ENCODE measurements around the gene RETREG3.

DNA sequence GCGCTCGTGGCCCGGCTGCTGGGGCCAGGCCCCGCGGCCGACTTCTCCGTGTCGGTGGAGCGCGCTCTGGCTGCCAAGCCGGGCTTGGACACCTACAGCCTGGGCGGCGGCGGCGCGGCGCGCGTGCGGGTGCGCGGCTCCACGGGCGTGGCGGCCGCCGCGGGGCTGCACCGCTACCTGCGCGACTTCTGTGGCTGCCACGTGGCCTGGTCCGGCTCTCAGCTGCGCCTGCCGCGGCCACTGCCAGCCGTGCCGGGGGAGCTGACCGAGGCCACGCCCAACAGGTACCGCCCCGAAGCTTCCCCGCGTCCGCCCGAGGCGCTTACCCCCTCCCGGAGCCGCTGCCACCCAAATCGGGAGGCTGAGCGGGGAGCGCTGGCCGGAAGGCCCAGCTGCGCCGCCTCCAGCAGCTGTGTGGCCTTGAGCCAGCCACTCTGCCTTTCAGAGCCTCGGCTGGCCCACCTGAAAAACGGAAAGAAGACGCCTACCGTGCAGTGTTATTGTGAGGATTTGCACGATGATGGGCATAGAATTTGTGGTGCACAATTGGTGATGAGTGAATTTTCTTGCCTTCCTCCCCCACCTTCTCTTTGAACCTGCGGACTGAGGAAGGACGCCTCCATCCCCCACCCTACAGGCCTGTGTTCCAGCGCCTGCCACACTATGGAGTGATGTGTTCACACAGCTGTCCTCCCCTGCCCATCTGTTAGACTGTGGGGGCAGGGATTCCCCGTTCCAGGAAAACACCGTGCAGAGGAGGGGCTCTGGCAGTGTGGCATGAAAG, 72.6 kb downstream of the RETREG3 start:
- TF ChIP-seq, protein P1, sequence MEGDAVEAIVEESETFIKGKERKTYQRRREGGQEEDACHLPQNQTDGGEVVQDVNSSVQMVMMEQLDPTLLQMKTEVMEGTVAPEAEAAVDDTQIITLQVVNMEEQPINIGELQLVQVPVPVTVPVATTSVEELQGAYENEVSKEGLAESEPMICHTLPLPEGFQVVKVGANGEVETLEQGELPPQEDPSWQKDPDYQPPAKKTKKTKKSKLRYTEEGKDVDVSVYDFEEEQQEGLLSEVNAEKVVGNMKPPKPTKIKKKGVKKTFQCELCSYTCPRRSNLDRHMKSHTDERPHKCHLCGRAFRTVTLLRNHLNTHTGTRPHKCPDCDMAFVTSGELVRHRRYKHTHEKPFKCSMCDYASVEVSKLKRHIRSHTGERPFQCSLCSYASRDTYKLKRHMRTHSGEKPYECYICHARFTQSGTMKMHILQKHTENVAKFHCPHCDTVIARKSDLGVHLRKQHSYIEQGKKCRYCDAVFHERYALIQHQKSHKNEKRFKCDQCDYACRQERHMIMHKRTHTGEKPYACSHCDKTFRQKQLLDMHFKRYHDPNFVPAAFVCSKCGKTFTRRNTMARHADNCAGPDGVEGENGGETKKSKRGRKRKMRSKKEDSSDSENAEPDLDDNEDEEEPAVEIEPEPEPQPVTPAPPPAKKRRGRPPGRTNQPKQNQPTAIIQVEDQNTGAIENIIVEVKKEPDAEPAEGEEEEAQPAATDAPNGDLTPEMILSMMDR (IDR thresholded peaks at IDR 0.05; ENCODE audit: poor library complexity), result no peak
- TF ChIP-seq EZH2phosphoT487 (IDR thresholded peaks at IDR 0.05; ENCODE audit: low read depth, severe bottlenecking, unreplicated experiment), result no peak
- no peak for TF ChIP-seq EZH2 (IDR thresholded peaks at IDR 0.05; ENCODE audit: borderline replicate concordance)

Measured in hepatocyte (in vitro differentiated cells).